Endothelial cell of umbilical vein (primary cell): ENCODE data around the gene SORL1.

Source experiments
- CTCF ChIP-seq, 2 donors: IDR thresholded peaks; 1 replicate in 1 of 2; 2 replicates in 1 of 2; pipeline ENCODE4 v1.5.1; 2011; ENCODE audit warnings: low read length in 2 of 2, mild to moderate bottlenecking in 2 of 2, moderate library complexity in 2 of 2, control low read depth in 1 of 2, inconsistent platforms in 1 of 2, low read depth in 1 of 2; ENCODE audit not compliant: insufficient read depth in 1 of 2; ENCODE audit errors: extremely low read depth in 1 of 2
- EZH2 ChIP-seq: IDR thresholded peaks from 2 replicates; pipeline ENCODE4 v1.6.1; 2012; ENCODE audit warnings: borderline replicate concordance, low read depth, mild to moderate bottlenecking, moderate library complexity, low read length, inconsistent platforms; ENCODE audit not compliant: severe bottlenecking
- JUN ChIP-seq: IDR thresholded peaks from 2 replicates; pipeline ENCODE4 v1.6.1; 2011; ENCODE audit warnings: borderline replicate concordance, low read depth; ENCODE audit not compliant: insufficient read length, insufficient read depth
- MAX ChIP-seq: IDR thresholded peaks from 2 replicates; pipeline ENCODE4 v1.6.1; 2011; ENCODE audit not compliant: insufficient read depth, insufficient read length
- MYC ChIP-seq: IDR thresholded peaks from one replicate; pipeline ENCODE4 v1.6.1; 2011; ENCODE audit warnings: mild to moderate bottlenecking, low read depth, low read length
- POLR2AphosphoS5 ChIP-seq: IDR thresholded peaks from 2 replicates; pipeline ENCODE4 v1.6.1; 2012; ENCODE audit warnings: low read depth, mild to moderate bottlenecking, control low read depth, low read length, moderate library complexity; ENCODE audit not compliant: insufficient read depth

DNA sequence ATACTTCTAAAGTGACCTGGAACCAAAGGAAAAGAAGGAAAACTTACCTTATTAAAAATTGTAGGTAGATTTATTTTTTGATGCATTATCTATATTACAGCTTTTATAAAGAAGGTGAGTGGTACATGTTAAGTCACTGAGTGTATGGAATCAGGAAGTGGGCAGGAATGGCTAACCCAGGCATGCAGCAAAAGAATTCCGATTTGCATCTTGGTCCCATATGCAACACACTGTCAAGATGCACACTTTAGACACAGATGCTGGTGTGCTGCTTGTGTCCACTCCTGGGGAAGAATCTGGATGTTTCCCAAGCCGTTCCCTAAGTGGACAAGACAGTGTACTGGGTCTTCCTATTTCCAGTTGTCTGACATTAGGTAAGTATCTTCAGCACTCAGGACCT, 100.5 kb downstream of the SORL1 start:
- TF ChIP-seq CTCF (IDR thresholded peaks at IDR 0.05; ENCODE audit: extremely low read depth in 1 of 2, insufficient read depth in 1 of 2, low read depth in 1 of 2, low read length in 2 of 2) (no peak), MYC (no peak), MAX (no peak), EZH2 (no peak), JUN (no peak), POLR2AphosphoS5 (no peak)
